ENCODE measurements around the gene RALY.

RALY gene

DNA sequence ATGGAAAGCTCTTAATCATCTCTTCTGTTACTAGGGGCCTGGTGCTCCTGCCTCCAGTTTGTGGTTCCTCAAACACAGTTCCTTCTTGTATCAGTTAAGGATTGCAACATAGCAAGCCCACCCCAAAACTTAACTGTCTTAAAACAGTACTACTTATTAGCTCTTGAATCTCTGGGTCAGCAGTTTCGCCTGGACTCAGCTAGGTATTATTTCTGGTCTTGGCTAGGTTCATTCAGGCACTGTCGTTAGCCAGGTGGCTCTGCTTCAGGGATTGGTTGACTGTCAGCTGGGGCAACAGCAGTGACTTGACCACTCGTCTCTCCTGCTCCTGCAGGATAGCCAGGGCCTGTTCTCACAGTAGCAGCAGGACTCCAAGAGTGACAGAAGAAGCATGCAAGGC, 30.0 kb upstream of the RALY start (continued):
- TF ChIP-seq, protein P1, sequence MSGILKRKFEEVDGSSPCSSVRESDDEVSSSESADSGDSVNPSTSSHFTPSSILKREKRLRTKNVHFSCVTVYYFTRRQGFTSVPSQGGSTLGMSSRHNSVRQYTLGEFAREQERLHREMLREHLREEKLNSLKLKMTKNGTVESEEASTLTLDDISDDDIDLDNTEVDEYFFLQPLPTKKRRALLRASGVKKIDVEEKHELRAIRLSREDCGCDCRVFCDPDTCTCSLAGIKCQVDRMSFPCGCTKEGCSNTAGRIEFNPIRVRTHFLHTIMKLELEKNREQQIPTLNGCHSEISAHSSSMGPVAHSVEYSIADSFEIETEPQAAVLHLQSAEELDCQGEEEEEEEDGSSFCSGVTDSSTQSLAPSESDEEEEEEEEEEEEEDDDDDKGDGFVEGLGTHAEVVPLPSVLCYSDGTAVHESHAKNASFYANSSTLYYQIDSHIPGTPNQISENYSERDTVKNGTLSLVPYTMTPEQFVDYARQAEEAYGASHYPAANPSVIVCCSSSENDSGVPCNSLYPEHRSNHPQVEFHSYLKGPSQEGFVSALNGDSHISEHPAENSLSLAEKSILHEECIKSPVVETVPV (CRISPR knock-in tag; IDR thresholded peaks at IDR 0.05): no peak

DNA sequence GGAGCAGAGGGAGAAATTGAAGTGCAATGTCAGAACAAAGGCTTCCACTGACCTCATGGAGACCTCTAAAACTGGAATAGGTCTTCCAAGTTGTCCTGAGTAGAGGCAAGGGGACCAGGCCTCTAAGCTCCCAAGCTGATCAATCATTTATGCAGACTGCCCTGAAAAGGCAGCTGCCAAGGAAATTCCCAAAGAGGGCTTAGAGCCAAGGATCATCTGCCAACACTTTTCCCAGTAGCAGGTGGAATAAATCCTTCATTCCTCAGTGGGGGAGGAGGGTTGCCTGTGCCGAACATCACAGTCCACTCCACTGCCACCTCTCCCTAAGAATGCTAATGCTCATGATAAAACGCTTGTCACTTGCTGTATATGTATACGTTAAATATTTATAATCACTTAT, 29.3 kb upstream of the RALY start:
- TF ChIP-seq SNAI2 (CRISPR knock-in tag; IDR thresholded peaks at IDR 0.05): no peak
- TF ChIP-seq ZC3H10 (CRISPR knock-in tag; IDR thresholded peaks at IDR 0.05): no peak
- no peak for TF ChIP-seq ZFP30 (CRISPR knock-in tag; IDR thresholded peaks at IDR 0.05)
- TF ChIP-seq ESRRG (CRISPR knock-in tag; IDR thresholded peaks at IDR 0.05): no peak
- TF ChIP-seq CSDC2 (CRISPR knock-in tag; IDR thresholded peaks at IDR 0.05): no peak
- no peak for TF ChIP-seq ZNF70 (CRISPR knock-in tag; IDR thresholded peaks at IDR 0.05)
- no peak for TF ChIP-seq TCF4 (CRISPR knock-in tag; IDR thresholded peaks at IDR 0.05; ENCODE audit: borderline replicate concordance)
- TF ChIP-seq, protein P1 (CRISPR knock-in tag; IDR thresholded peaks at IDR 0.05): no peak
- TF ChIP-seq, protein P2, sequence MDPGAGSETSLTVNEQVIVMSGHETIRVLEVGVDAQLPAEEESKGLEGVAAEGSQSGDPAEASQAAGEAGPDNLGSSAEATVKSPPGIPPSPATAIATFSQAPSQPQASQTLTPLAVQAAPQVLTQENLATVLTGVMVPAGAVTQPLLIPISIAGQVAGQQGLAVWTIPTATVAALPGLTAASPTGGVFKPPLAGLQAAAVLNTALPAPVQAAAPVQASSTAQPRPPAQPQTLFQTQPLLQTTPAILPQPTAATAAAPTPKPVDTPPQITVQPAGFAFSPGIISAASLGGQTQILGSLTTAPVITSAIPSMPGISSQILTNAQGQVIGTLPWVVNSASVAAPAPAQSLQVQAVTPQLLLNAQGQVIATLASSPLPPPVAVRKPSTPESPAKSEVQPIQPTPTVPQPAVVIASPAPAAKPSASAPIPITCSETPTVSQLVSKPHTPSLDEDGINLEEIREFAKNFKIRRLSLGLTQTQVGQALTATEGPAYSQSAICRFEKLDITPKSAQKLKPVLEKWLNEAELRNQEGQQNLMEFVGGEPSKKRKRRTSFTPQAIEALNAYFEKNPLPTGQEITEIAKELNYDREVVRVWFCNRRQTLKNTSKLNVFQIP (CRISPR knock-in tag; IDR thresholded peaks at IDR 0.05; ENCODE audit: borderline replicate concordance, low read depth): no peak
- no peak for TF ChIP-seq ZNF8 (CRISPR knock-in tag; IDR thresholded peaks at IDR 0.05)
- TF ChIP-seq ISL1 (CRISPR knock-in tag; IDR thresholded peaks at IDR 0.05): no peak
- TF ChIP-seq ARNTL (CRISPR knock-in tag; IDR thresholded peaks at IDR 0.05; ENCODE audit: borderline replicate concordance, low read depth): no peak
- no peak for TF ChIP-seq ZNF565 (CRISPR knock-in tag; conservative IDR thresholded peaks at IDR 0.05; ENCODE audit: low read depth)
- no peak for TF ChIP-seq ZFP3 (CRISPR knock-in tag; IDR thresholded peaks at IDR 0.05)
- TF ChIP-seq GLIS3 (CRISPR knock-in tag; IDR thresholded peaks at IDR 0.05): no peak
- ATAC-seq: no peak

DNA sequence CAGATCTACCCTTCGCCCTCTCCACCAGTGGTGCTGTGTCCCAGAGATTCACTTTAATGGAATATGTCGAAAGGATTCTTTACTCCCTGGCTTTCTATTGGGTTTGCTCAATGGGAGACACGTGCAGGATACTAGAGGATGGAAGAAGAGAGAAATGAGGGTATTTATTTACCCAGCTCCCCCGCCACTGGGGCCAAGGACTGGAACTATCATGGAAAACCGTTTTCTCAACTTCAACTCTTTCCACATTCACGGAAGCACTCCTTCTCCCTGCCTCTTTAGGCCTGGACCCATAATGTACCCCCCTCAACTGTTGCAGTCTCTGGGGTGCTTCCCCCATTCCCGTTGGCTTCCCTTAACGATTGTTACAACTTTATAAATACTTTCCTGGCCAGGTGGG, 26.6 kb upstream of the RALY start:
- TF ChIP-seq ESRRG (CRISPR knock-in tag; IDR thresholded peaks at IDR 0.05): no peak
- TF ChIP-seq ARNTL (CRISPR knock-in tag; IDR thresholded peaks at IDR 0.05; ENCODE audit: borderline replicate concordance, low read depth): no peak
- TF ChIP-seq, protein P3, sequence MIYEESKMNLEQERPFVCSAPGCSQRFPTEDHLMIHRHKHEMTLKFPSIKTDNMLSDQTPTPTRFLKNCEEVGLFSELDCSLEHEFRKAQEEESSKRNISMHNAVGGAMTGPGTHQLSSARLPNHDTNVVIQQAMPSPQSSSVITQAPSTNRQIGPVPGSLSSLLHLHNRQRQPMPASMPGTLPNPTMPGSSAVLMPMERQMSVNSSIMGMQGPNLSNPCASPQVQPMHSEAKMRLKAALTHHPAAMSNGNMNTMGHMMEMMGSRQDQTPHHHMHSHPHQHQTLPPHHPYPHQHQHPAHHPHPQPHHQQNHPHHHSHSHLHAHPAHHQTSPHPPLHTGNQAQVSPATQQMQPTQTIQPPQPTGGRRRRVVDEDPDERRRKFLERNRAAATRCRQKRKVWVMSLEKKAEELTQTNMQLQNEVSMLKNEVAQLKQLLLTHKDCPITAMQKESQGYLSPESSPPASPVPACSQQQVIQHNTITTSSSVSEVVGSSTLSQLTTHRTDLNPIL (CRISPR knock-in tag; IDR thresholded peaks at IDR 0.05; ENCODE audit: low read depth): no peak
- TF ChIP-seq ZC3H10 (CRISPR knock-in tag; IDR thresholded peaks at IDR 0.05): no peak
- TF ChIP-seq ZNF565 (CRISPR knock-in tag; conservative IDR thresholded peaks at IDR 0.05; ENCODE audit: low read depth): no peak
- no peak for TF ChIP-seq BACH2 (CRISPR knock-in tag; IDR thresholded peaks at IDR 0.05; ENCODE audit: borderline replicate concordance)
- TF ChIP-seq, protein P2 (CRISPR knock-in tag; IDR thresholded peaks at IDR 0.05; ENCODE audit: borderline replicate concordance, low read depth): no peak
- TF ChIP-seq, protein P1 (CRISPR knock-in tag; IDR thresholded peaks at IDR 0.05): no peak
- TF ChIP-seq ZNF70 (CRISPR knock-in tag; IDR thresholded peaks at IDR 0.05): no peak
- no peak for TF ChIP-seq PPARA (CRISPR knock-in tag; IDR thresholded peaks at IDR 0.05; ENCODE audit: borderline replicate concordance)
- no peak for TF ChIP-seq GLIS3 (CRISPR knock-in tag; IDR thresholded peaks at IDR 0.05)
- TF ChIP-seq CSDC2 (CRISPR knock-in tag; IDR thresholded peaks at IDR 0.05): no peak
- TF ChIP-seq, protein P4, sequence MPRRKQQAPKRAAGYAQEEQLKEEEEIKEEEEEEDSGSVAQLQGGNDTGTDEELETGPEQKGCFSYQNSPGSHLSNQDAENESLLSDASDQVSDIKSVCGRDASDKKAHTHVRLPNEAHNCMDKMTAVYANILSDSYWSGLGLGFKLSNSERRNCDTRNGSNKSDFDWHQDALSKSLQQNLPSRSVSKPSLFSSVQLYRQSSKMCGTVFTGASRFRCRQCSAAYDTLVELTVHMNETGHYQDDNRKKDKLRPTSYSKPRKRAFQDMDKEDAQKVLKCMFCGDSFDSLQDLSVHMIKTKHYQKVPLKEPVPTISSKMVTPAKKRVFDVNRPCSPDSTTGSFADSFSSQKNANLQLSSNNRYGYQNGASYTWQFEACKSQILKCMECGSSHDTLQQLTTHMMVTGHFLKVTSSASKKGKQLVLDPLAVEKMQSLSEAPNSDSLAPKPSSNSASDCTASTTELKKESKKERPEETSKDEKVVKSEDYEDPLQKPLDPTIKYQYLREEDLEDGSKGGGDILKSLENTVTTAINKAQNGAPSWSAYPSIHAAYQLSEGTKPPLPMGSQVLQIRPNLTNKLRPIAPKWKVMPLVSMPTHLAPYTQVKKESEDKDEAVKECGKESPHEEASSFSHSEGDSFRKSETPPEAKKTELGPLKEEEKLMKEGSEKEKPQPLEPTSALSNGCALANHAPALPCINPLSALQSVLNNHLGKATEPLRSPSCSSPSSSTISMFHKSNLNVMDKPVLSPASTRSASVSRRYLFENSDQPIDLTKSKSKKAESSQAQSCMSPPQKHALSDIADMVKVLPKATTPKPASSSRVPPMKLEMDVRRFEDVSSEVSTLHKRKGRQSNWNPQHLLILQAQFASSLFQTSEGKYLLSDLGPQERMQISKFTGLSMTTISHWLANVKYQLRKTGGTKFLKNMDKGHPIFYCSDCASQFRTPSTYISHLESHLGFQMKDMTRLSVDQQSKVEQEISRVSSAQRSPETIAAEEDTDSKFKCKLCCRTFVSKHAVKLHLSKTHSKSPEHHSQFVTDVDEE (CRISPR knock-in tag; IDR thresholded peaks at IDR 0.05): no peak
- no peak for TF ChIP-seq TOX (CRISPR knock-in tag; IDR thresholded peaks at IDR 0.05; ENCODE audit: borderline replicate concordance)
- ATAC-seq: no peak
